Inflammatory macrophage treated with lipopolysaccharide for 4 hours (primary cell): ENCODE measurements around the gene NDUFAF8.

Source experiments
- DNase-seq: peaks from one replicate; pipeline ENCODE4 v3.0.0-alpha.2; 2020

NDUFAF8 gene

GRCh38 chr17:81241203-81241602 is 2.1 kb downstream of the NDUFAF8 start:
- no peak for DNase-seq

DNA sequence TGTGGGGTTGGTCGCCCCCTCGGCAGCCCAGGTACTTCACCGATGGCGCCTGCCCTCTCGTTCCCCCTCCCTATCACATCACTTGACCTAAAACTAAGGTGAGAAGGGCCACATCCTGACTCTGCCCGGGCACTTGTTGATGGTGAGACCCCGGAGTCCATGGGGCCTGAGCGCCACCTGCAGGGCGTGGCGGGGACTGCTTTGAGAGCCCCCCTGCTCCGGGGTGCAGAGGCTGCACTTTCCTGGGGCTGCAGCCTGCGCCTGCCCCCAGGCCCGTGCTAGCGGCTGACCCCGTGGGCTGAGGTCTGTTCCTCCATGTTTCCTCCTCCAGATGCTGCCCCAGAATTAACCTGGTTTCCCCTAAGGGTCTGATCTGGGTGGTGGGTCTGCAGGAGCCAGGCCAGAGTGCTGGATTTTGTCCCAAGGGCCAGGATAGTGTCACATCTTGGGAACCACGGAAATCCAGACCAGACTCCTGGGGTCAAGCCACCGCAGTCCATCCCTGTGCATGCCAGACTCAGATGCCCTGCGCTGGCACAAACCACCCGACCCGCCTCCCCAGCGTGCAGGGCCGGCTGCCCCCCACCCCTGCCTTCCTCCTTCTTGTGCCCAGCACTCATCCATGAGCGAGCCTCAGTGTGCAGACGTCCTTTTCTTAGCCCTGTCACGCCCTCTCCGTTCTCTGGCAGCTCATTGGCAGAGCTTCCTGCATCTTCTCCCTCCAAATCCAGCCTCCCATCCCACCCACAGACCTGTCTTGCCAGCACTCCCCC is 2.7 kb downstream of the NDUFAF8 start:
- DNase-seq = peak; percentile 31

DNA sequence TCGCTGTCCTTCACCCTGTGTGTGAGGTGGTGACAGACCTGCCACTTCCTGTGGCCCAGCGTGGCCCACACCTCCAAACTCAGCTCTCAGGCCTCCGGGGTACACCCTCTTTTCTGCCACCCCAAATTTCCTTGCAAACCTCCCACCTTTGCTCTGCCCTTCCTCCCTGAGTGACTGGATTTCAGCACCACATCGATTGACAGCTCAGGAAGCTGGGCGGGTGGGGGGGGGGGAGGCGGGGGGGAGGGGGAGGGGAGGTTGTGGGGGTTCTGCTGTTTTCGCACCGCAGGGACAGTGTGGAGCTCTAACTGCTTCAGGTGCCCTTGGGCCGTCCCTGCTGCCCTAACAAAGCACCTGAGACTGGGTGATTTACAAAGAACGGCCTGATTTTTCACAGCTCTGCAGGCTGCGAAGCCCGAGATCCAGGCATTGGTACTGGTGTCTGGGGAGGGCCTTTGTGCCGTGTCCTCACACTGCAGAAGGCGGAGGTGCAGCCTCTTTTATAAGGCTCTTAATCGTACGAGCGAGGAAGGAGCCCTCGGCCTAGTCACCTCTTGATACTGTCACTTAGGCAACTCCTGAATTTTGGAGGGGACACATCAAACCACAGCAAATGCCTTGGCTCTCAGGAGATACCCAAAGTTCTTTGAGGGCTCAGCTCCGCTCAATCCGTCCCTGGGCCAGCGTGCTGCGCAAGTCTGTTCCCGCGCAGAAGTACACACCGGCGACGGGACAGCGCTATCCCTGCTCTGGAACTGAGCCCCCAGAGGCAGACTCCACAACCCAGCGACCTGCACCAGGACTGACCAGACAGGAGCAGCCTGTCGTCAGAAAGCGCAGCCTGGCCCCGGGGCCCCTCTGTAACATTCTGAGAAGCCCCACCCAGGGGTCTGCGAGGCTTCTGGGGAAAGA is 3.6 kb downstream of the NDUFAF8 start:
- DNase-seq = no peak

DNA sequence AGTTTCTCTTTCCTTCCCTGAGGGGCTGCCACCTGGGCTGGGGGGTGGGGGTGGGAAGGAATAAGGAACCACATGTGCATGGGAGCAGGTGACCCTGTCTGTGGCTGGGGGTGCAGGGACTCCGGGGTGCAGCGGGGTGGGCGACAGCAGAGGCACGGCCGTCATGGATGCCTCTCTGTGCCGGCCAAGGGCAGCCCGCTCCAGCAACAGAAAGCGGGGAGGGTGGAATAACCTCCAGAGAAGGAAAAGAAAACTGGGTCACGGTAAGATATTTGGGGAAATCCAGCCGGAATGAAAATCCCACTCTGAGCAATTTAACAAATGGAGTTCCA is 4.2 kb downstream of the NDUFAF8 start:
- no peak for DNase-seq

GRCh38 chr17:81244358-81245023 is 5.4 kb downstream of the NDUFAF8 start:
- no peak for DNase-seq

DNA sequence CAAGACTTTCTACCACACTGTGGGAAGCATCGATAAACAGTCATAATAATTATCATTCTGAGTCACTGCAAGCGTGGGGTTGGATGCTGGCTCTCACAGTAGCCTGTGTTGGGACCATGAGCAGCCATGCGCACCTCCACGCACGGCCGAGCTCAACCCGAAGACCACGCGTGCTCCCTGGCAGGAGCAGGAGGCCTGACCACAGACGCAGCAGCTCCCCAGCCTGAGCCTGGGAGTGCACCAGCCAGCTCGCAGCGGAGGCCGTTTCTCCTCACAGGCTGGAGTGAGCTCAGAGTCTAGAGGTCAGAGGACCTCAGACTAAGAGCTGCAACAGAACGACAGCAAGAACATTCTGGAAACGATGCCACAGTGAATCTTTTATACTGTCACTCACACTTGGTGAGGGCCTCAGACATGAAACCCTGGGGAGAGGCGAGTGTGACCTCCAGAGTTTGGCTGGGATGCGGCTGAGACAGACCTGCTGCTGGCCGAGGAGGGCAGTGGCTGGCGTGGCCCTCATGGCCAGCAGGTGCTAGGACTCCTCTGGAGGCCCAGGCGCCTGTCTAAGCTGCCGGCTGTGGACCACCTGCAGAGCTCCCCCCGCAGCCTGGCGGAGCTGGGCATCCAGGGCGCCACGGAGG is 6.0 kb downstream of the NDUFAF8 start:
- no peak for DNase-seq

DNA sequence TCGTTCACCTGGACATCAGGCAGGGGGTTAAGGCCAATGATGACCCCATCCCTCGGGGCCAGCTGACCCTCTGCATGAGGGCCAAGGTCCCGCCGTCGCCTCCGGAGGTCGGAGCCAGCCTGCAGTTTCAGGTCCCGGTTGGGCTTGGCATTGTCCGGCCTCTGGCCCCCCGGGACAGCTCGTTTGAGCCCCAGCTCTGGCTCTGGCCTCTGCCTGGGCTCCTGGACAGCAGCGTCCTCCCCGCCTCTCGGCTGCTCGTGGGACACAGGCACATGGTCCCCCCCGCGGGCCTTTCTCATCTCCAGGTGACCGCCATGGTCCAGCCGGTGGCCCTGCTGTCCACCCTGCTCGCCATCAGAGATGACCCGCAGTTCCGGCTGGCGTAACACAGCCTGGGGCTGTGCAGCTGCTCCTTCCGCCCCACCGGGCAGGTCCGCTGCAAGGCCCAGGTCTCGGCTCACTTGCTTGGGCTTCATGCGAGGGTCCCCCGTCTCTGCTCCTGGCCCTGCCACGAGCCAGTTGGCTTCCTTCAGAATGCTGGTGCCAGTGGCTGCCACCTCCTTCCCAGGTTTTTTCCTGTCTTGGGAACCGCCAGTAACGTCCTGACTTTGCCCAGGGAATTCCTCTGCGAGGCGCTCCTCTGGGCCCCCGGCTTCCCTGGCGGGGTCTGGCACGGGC is 6.7 kb downstream of the NDUFAF8 start:
- no peak for DNase-seq

- DNase-seq = no peak
These were observed 7.2 kb downstream of the NDUFAF8 start for GRCh38 chr17:81246343-81246670.

- DNase-seq = no peak
These were observed 7.7 kb downstream of the NDUFAF8 start for GRCh38 chr17:81246679-81247338.

DNA sequence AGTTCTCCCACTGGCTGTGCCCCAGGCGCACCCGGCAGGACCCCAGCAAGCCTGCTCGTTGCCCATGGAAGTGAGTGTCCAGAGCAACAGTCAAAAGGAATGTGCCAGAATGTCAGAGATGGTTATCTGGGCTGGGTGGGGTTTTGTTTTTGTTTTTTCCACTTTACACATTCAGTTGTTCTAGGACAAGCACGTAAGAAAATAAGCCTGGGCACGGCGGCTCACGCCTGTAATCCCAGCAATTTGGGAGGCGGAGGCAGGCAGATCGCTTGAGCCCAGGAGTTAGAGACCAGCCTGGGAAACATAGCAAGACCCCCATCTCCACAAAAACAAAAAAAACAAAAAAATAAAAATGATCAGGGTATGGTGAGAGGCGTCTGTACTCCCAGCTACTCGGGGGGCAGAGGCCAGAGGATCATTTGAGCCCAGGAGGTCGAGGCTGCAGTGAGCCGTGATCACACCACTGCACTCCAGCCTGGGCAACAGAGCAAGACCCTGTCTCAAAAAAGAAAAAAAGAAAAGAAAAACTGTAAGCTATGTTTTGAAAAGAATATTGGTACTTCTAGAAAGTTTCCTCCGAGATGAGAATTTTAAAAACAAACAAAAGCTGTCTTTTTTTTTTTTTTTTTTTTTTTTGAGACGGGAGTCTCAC is 8.3 kb downstream of the NDUFAF8 start:
- DNase-seq = no peak

GRCh38 chr17:81248649-81249048 is 9.5 kb downstream of the NDUFAF8 start:
- DNase-seq = no peak

DNA sequence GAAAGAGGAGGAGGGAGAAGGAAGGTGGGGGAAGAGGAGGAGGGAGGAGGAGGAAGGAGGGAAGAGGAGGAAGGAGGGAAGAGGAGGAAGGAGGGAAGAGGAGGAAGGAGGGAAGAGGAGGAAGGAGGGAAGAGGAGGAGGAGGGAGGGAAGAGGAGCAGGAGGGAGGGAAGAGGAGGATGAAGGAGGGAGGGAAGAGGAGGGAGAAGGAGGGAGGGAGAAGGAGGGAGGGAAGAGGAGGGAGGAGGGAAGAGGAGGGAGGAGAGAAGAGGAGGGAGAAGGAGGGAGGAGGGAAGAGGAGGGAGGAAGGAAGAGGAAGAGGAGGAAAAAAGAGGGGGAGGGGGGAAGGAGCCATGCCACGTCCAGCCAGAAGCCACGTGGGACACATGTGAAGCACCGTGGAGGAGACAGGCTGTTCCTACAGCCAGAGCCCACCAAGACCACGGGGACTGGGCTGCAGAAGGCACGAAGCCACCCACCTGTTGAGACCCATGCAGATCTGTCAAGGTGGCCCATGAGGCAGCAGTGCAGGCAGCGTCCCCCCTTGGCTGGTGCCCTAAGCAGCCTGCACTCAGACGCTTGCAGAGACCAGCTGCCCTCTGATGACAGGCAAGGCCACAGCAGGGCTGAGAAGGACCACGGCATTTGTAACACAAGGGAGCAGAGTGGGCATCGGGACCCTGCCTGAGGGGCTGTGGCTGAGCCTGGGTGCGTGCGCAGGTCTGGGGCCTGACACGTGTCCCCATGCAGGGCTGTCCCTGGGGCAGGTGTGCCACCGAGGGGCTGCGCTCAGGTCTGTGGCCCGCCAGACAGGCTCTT is 10.3 kb downstream of the NDUFAF8 start:
- DNase-seq = no peak

GRCh38 chr17:81250286-81251093 is 11.4 kb downstream of the NDUFAF8 start:
- no peak for DNase-seq

- no peak for DNase-seq
These were observed 12.1 kb downstream of the NDUFAF8 start for GRCh38 chr17:81251094-81251708.

DNA sequence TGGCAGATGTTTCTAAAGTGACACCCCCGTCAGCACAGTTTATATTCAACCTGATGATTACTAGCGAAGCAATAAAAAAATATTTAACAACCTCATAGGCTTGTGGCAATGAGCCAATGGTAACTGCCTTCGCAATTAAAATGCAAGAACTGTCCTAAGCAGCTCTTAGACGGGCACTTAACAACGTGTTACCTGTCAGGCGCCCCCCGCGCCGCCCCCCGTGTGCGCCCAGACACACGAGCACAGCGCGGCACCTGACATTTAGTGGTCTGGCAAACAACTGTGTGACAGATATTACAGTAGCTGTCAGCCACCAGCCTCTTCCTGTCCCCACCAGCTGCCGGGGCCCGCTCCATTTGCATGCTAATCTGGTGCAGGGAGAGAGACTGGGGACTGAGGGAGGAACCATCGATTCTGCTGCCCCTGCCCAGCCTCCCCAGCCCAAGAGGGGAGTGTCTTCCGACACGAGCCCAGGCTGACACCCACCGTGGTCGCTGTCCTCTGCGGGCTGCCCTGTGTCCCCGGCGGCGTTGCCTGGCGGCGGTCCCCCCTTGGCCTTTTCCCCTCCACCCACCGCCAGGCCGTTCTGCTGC is 12.7 kb downstream of the NDUFAF8 start:
- no peak for DNase-seq

GRCh38 chr17:81252326-81252986 is 13.3 kb downstream of the NDUFAF8 start:
- no peak for DNase-seq

DNA sequence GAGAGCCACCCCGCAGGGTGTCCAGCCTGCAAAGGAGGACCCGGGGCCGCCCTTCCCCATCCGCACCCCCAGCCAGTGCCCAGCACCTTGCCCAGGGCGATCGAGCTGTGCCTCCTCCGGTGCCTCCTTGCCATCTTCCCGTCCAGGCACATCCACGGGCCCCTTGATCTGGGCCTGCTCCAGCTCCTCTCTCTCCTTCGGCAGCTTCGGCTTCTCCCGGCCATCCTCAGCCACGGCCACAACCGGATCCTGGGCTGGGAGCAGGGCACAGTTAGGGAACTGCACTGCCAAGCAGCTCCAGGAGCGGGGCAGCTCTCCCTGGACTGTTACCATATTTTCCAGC is 13.8 kb downstream of the NDUFAF8 start:
- DNase-seq = no peak

- DNase-seq = peak; percentile 28
These were observed 14.4 kb downstream of the NDUFAF8 start for GRCh38 chr17:81253358-81254131.
